Right atrium auricular region (tissue), 2 donors: ENCODE results near the gene CAMK2G. TPM values are rescaled to one million over a fixed set of nuclear protein-coding genes. Genes with fewer than 3 reads are reported as not detected.
A peak's percentile ranks its signal among the peaks of the same experiment; 100 is the strongest.

Source experiments
- DNase-seq: peaks from one replicate; pipeline ENCODE4 v3.0.0-alpha.2; 2019; ENCODE audit warnings: low spot score
- H3K27ac ChIP-seq, 2 donors: fragments of 200-600 bp; sonication (generic); 1 replicate in 1 of 2; 2 replicates in 1 of 2; pipeline ENCODE4 v1.5.1; 2016 to 2019
- H3K27me3 ChIP-seq, 2 donors: fragments of 200-600 bp; sonication (generic); one replicate each; pipeline versions ENCODE4 v1.5.1 to v1.6.0; 2017 to 2019
- H3K36me3 ChIP-seq: fragments of 200-600 bp; sonication (generic); one replicate; pipeline ENCODE4 v1.5.1; 2016
- H3K4me1 ChIP-seq, 2 donors: fragments of 200-600 bp; sonication (generic); one replicate each; pipeline versions ENCODE4 v1.5.1 to v1.6.0; 2017 to 2019
- H3K4me3 ChIP-seq, 2 donors: fragments of 200-600 bp; sonication (generic); 1 replicate in 1 of 2; 2 replicates in 1 of 2; pipeline ENCODE4 v1.5.1; 2017 to 2019; ENCODE audit warnings: mild to moderate bottlenecking in 1 of 2, moderate library complexity in 1 of 2
- H3K9me3 ChIP-seq, 2 donors: fragments of 200-600 bp; sonication (generic); one replicate each; pipeline ENCODE4 v1.5.1; 2019
- total RNA-seq, 2 donors: library from RNA; depleted of rRNA; stranded (reverse); fragments of >200 nt; gene quantifications; one replicate each; pipeline ENCODE4 v1.1.0, GENCODE V29; 2016
- TF ChIP-seq, protein P1 (sequence below), 2 donors: fragments of 200-600 bp; sonication (generic); IDR thresholded peaks; one replicate each; pipeline ENCODE4 v1.5.1; 2019; ENCODE audit warnings: antibody characterized with exemption in 2 of 2

Gene CAMK2G
- total RNA-seq, 2 donors from 2014 or later, result 12.1 to 17.4 TPM

DNA sequence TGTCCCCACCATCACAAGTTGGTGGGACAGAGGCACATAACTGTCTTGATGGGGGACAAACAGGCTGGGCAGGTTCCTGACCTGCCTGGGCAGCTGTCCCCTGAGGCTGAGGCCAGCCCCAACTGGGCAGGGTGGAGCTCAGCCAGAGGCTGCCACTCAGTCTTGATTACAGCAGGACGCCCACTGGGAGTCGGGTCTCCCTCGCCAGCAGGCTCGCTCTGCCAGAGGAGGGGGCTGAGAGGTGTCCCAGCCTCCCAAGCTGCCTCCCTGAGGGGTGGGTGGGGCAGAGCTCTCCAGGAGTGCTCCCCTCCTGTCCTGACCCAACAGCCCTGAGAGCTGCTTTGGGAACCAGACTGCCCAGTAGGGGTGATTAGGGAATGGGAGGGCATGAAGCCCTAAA lies 1.8 kb upstream of the CAMK2G start:
- no peaks in the 10 kb centered on the region for H3K9me3 ChIP-seq
- no peaks in the 10 kb centered on the region for H3K36me3 ChIP-seq
- DNase-seq, result no peak
- TF ChIP-seq, protein P1, sequence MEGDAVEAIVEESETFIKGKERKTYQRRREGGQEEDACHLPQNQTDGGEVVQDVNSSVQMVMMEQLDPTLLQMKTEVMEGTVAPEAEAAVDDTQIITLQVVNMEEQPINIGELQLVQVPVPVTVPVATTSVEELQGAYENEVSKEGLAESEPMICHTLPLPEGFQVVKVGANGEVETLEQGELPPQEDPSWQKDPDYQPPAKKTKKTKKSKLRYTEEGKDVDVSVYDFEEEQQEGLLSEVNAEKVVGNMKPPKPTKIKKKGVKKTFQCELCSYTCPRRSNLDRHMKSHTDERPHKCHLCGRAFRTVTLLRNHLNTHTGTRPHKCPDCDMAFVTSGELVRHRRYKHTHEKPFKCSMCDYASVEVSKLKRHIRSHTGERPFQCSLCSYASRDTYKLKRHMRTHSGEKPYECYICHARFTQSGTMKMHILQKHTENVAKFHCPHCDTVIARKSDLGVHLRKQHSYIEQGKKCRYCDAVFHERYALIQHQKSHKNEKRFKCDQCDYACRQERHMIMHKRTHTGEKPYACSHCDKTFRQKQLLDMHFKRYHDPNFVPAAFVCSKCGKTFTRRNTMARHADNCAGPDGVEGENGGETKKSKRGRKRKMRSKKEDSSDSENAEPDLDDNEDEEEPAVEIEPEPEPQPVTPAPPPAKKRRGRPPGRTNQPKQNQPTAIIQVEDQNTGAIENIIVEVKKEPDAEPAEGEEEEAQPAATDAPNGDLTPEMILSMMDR (IDR thresholded peaks at IDR 0.05), result no peak
- no peaks in the 10 kb centered on the region for H3K27me3 ChIP-seq
- no peak overlapping the region for H3K27ac ChIP-seq
- no peak overlapping the region for H3K4me3 ChIP-seq
- peaks cover 3 to 45% of the 10 kb centered on the region in 2 donors for H3K4me1 ChIP-seq

DNA sequence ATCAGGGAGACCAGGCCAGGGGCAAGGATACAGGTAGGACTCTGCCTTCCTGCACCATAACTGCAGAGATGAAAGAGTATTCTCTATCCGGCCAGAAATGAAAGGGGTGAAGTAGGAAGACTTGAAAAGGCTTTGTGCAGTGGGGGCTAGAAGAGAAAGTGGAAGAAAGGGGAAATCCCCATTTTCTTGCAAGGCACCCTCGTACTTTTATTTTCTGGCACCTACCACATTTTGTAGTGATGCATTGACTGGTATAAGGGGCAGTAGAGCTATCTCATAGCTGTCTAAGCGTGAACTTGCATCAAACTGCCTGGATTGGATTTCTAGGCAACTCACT lies 752 bp upstream of the CAMK2G start:
- no peaks in the 10 kb centered on the region for H3K9me3 ChIP-seq
- no peak for DNase-seq
- peak overlapping the region in 1 of 2 donors; percentile 68 for H3K27ac ChIP-seq
- H3K4me3 ChIP-seq, result peak overlapping the region; percentile 72 to 92
- TF ChIP-seq, protein P1 (IDR thresholded peaks at IDR 0.05), result no peak
- H3K4me1 ChIP-seq, result peaks cover 3 to 45% of the 10 kb centered on the region in 2 donors
- no peaks in the 10 kb centered on the region for H3K27me3 ChIP-seq
- no peaks in the 10 kb centered on the region for H3K36me3 ChIP-seq

- Histone ChIP-seq H3K9me3 (no peaks in the 10 kb centered on the region), H3K4me3 (peak overlapping the region; percentile 72 to 92), H3K4me1 (peaks cover 0 to 41% of the 10 kb centered on the region in 2 donors), H3K36me3 (no peaks in the 10 kb centered on the region), H3K27ac (no peak overlapping the region), H3K27me3 (no peaks in the 10 kb centered on the region)
- DNase-seq, result no peak
- TF ChIP-seq, protein P1 (IDR thresholded peaks at IDR 0.05), result no peak
These were observed 528 bp downstream of the CAMK2G start for GRCh38 chr10:73873838-73874215.

- Histone ChIP-seq H3K27ac (no peak overlapping the region), H3K4me1 (peaks cover 0 to 46% of the 10 kb centered on the region in 2 donors), H3K4me3 (peak overlapping the region; percentile 72 to 92), H3K27me3 (no peaks in the 10 kb centered on the region), H3K36me3 (no peaks in the 10 kb centered on the region), H3K9me3 (no peaks in the 10 kb centered on the region)
- DNase-seq, result no peak
- TF ChIP-seq, protein P1 (IDR thresholded peaks at IDR 0.05), result no peak
These were observed 1.1 kb downstream of the CAMK2G start for GRCh38 chr10:73873142-73873837.

GRCh38 chr10:73872190-73872710 lies 2.1 kb downstream of the CAMK2G start:
- Histone ChIP-seq H3K4me3 (no peak overlapping the region), H3K36me3 (no peaks in the 10 kb centered on the region), H3K9me3 (no peaks in the 10 kb centered on the region), H3K4me1 (peaks cover 0 to 57% of the 10 kb centered on the region in 2 donors), H3K27me3 (no peaks in the 10 kb centered on the region), H3K27ac (no peak overlapping the region)
- TF ChIP-seq, protein P1 (IDR thresholded peaks at IDR 0.05), result no peak
- no peak for DNase-seq
